ENCODE results near the gene AP2A1. TPM values are rescaled to one million over a fixed set of nuclear protein-coding genes. Genes with fewer than 3 reads are reported as not detected.

Gene AP2A1
- total and polyA plus RNA-seq, 2 donors (not counting 3 experiments of a cell fraction or from before 2014, with no cell fraction given), result 108 to 113 TPM

GRCh38 chr19:49739098-49739497, 27.7 kb upstream of the AP2A1 start:
- Histone ChIP-seq H3K27me3 (ENCODE audit: control insufficient read depth in 2 of 2, insufficient read depth in 2 of 2, low read length in 2 of 2) (no peaks in the 10 kb centered on the region), H3K36me3 (ENCODE audit: control insufficient read depth in 2 of 2, extremely low read depth in 1 of 2, insufficient read depth in 2 of 2, low read length in 2 of 2) (no peaks in the 10 kb centered on the region), H2AFZ (ENCODE audit: low read depth, low read length) (no peak overlapping the region), H3K27ac (ENCODE audit: insufficient read depth, low read depth, low read length) (no peak overlapping the region), H3K9me3 (replicated peaks; ENCODE audit: control insufficient read depth, insufficient read depth, low read length) (no peaks in the 10 kb centered on the region), H3K4me2 (ENCODE audit: insufficient read depth, low read length) (no peak overlapping the region), H4K20me1 (replicated peaks; ENCODE audit: control insufficient read depth, extremely low read depth, insufficient read depth, low read length) (no peaks in the 10 kb centered on the region), H3K9me1 (replicated peaks; ENCODE audit: control insufficient read depth, extremely low read depth, insufficient read depth, low read length) (no peaks in the 10 kb centered on the region), H3K79me2 (ENCODE audit: control insufficient read depth, insufficient read depth, low read length) (no peaks in the 10 kb centered on the region), H3K9ac (replicated peaks; ENCODE audit: extremely low read depth, insufficient read depth, low read length) (no peak overlapping the region), H3K4me3 (replicated peaks in 1 of 3; ENCODE audit: insufficient read depth in 1 of 3, low read depth in 1 of 3, low read length in 3 of 3) (no peak overlapping the region), H3K4me1 (ENCODE audit: control insufficient read depth, extremely low read depth, insufficient read depth, low read length) (no peaks in the 10 kb centered on the region)
- DNase-seq (ENCODE audit: low read depth, low spot score) (no peak), FAIRE-seq (no peak)
- dilution Hi-C loops (cut with MboI; ENCODE audit: extremely low pct_ligation_motif_present, low sequenced_read_pairs), result no loop called here
- POLR2A ChIA-PET, result no interaction called here
- intact Hi-C loops (cut with micrococcal nuclease), result no loop called here
- TF ChIP-seq POLR2A (IDR thresholded peaks at IDR 0.05; ENCODE audit: low read depth, low read length) (no peak), EZH2 (IDR thresholded peaks at IDR 0.05; ENCODE audit: borderline replicate concordance, low read depth, low read length, severe bottlenecking) (no peak), MAX (IDR thresholded peaks at IDR 0.05; ENCODE audit: insufficient read depth, insufficient read length) (no peak), GATA2 (IDR thresholded peaks at IDR 0.05; ENCODE audit: insufficient read depth, insufficient read length, low read depth, low read length) (no peak), FOS (IDR thresholded peaks at IDR 0.05; ENCODE audit: borderline replicate concordance, insufficient read depth, low read length) (no peak), JUN (IDR thresholded peaks at IDR 0.05; ENCODE audit: borderline replicate concordance, insufficient read depth, insufficient read length, low read depth) (no peak), POLR2AphosphoS5 (IDR thresholded peaks at IDR 0.05; ENCODE audit: insufficient read depth, low read depth, low read length) (no peak), MYC (IDR thresholded peaks at IDR 0.05; ENCODE audit: low read depth, low read length) (no peak), CTCF (IDR thresholded peaks at IDR 0.05; ENCODE audit: extremely low read depth in 1 of 2, insufficient read depth in 1 of 2, low read depth in 1 of 2, low read length in 2 of 2) (no peak)
- CTCF ChIA-PET, result no interaction called here
- BruUV-seq (replicated peaks), result no TSS peak
